Measurements from ENCODE around the gene ELMO3. TPM values are rescaled to one million over a fixed set of nuclear protein-coding genes. Genes with fewer than 3 reads are reported as not detected.

Gene ELMO3
- total RNA-seq, 1 experiment from 2014 or later = 2.0 TPM

- no TSS peak for BruUV-seq (replicated peaks)
- no peaks in the 10 kb centered on the region; the same call in 1 of the 2 replicates for H3K36me3 ChIP-seq (ENCODE audit: control insufficient read depth, insufficient read depth, low read length)
- no peak overlapping the region for H3K27ac ChIP-seq (ENCODE audit: low read length)
- ATAC-seq (no peak), DNase-seq (ENCODE audit: low read depth, low spot score) (no peak)
- H3K27me3 ChIP-seq (ENCODE audit: control insufficient read depth, insufficient read depth, low read length) = no peaks in the 10 kb centered on the region
- in situ Hi-C loops (cut with HindIII; ENCODE audit: low pct_unique_long_range_greater_than_20kb, low sequenced_read_pairs) (no loop called here), intact Hi-C loops (cut with micrococcal nuclease; ENCODE audit: unreplicated experiment) (no loop called here)
- TF ChIP-seq SIN3A (IDR thresholded peaks at IDR 0.05; ENCODE audit: borderline replicate concordance, insufficient read depth, low read depth, low read length) (no peak), CTCF (IDR thresholded peaks at IDR 0.05) (no peak), TCF7L2 (IDR thresholded peaks at IDR 0.05; ENCODE audit: low read depth, low read length) (no peak), POLR2AphosphoS5 (IDR thresholded peaks at IDR 0.05; ENCODE audit: low read depth, low read length) (no peak), REST (IDR thresholded peaks at IDR 0.05; ENCODE audit: insufficient read depth in 1 of 2, low read depth in 2 of 2, low read length in 1 of 2) (no peak)
- POLR2A ChIA-PET = no interaction called here
- H3K4me1 ChIP-seq (ENCODE audit: control insufficient read depth, insufficient read depth, low read length) = peaks cover 12% of the 10 kb centered on the region
- CTCF ChIA-PET = no interaction called here
- H3K4me3 ChIP-seq (ENCODE audit: low read depth in 2 of 2, low read length in 2 of 2) = no peak overlapping the region
- H3K9me3 ChIP-seq (ENCODE audit: control insufficient read depth, insufficient read depth, low read depth, low read length) = no peaks in the 10 kb centered on the region
Measured at GRCh38 chr16:67243481-67243880, 44.5 kb downstream of the ELMO3 start.

GRCh38 chr16:67244387-67245185 is 45.7 kb downstream of the ELMO3 start:
- BruUV-seq (replicated peaks) = no TSS peak
- ChIA-PET CTCF (no interaction called here), POLR2A (no interaction called here)
- H3K9me3 ChIP-seq (ENCODE audit: control insufficient read depth, insufficient read depth, low read depth, low read length) = no peaks in the 10 kb centered on the region
- no peaks in the 10 kb centered on the region for H3K27me3 ChIP-seq (ENCODE audit: control insufficient read depth, insufficient read depth, low read length)
- ATAC-seq = no peak
- no peak overlapping the region for H3K27ac ChIP-seq (ENCODE audit: low read length)
- in situ Hi-C loops (cut with HindIII; ENCODE audit: low pct_unique_long_range_greater_than_20kb, low sequenced_read_pairs) (no loop called here), intact Hi-C loops (cut with micrococcal nuclease; ENCODE audit: unreplicated experiment) (no loop called here)
- H3K4me3 ChIP-seq (ENCODE audit: low read depth in 2 of 2, low read length in 2 of 2) = no peak overlapping the region
- H3K4me1 ChIP-seq (ENCODE audit: control insufficient read depth, insufficient read depth, low read length) = peaks cover 12% of the 10 kb centered on the region
- no peak for DNase-seq (ENCODE audit: low read depth, low spot score)
- no peak for TF ChIP-seq TCF7L2 (IDR thresholded peaks at IDR 0.05; ENCODE audit: low read depth, low read length)
- H3K36me3 ChIP-seq (ENCODE audit: control insufficient read depth, insufficient read depth, low read length) = no peaks in the 10 kb centered on the region; the same call in 1 of the 2 replicates

GRCh38 chr16:67245186-67245585 is 46.3 kb downstream of the ELMO3 start:
- in situ Hi-C loops (cut with HindIII; ENCODE audit: low pct_unique_long_range_greater_than_20kb, low sequenced_read_pairs) = no loop called here
- peaks cover 12% of the 10 kb centered on the region for H3K4me1 ChIP-seq (ENCODE audit: control insufficient read depth, insufficient read depth, low read length)
- no peak for ATAC-seq

More at GRCh38 chr16:67245186-67245585, 46.3 kb downstream of the ELMO3 start:
- intact Hi-C loops (cut with micrococcal nuclease; ENCODE audit: unreplicated experiment) = no loop called here
- BruUV-seq (replicated peaks) = no TSS peak
- CTCF ChIA-PET = no interaction called here
- H3K27me3 ChIP-seq (ENCODE audit: control insufficient read depth, insufficient read depth, low read length) = no peaks in the 10 kb centered on the region
- H3K4me3 ChIP-seq (ENCODE audit: low read depth in 2 of 2, low read length in 2 of 2) = no peak overlapping the region
- no peaks in the 10 kb centered on the region; the same call in 1 of the 2 replicates for H3K36me3 ChIP-seq (ENCODE audit: control insufficient read depth, insufficient read depth, low read length)
- TF ChIP-seq TCF7L2 (IDR thresholded peaks at IDR 0.05; ENCODE audit: low read depth, low read length) (no peak), POLR2AphosphoS5 (IDR thresholded peaks at IDR 0.05; ENCODE audit: low read depth, low read length) (no peak), CTCF (IDR thresholded peaks at IDR 0.05) (no peak), SIN3A (IDR thresholded peaks at IDR 0.05; ENCODE audit: borderline replicate concordance, insufficient read depth, low read depth, low read length) (no peak), REST (IDR thresholded peaks at IDR 0.05; ENCODE audit: insufficient read depth in 1 of 2, low read depth in 2 of 2, low read length in 1 of 2) (no peak)
- DNase-seq (ENCODE audit: low read depth, low spot score) = no peak
- POLR2A ChIA-PET = no interaction called here
- H3K27ac ChIP-seq (ENCODE audit: low read length) = no peak overlapping the region
- H3K9me3 ChIP-seq (ENCODE audit: control insufficient read depth, insufficient read depth, low read depth, low read length) = no peaks in the 10 kb centered on the region
